HG03432 (cell line): Measurements from ENCODE around the gene KIF6.
"Not testable (repeated sequence)": the region's sequence is repeated elsewhere in the genome, so short reads cannot be mapped to it uniquely, and the experiment has no call there.

Source experiments
- ATAC-seq: cut with Tn5 transposase; IDR thresholded peaks from one replicate; pipeline ENCODE4 v1.9.1; 2021; ENCODE audit warnings: mild to moderate bottlenecking, moderate library complexity; ENCODE audit not compliant: unreplicated experiment

The KIF6 gene

DNA sequence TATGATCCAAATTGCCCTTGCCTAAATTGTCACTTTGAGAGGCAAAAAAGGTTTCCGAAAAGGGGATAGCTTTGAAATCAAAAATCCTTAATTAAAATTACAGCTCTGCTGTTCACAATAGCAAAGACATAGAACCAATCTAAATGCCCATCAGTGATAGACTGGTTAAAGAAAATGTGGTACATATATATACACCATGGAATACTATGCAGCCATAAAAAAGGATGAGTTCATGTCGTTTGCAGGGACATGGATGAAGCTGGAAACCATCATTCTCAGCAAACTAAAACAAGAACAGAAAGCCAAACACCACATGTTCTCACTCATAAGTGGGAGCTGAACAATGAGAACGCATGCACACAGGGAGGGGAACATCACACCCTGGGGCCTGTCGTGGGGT lies 1.9 kb downstream of the KIF6 start:
- not testable (repeated sequence) for ATAC-seq

DNA sequence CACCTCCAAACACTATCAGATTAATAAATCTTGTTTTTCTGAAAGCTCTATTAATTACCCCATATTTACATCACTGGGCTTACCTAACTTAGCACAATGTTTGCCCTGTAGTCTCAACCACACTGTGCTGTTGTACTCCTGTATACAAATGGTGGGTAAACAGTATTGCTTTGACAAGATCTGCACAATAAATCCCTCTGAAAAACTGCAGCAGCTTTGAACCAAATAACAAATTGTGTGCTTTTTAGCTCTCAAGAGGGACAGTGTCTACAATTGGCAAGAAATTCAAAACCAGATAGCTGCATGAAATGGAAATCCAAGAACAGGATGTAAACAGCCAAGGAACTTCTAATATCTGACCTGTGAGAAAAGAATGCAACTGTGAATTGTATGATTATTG lies 10.4 kb downstream of the KIF6 start:
- ATAC-seq, result no peak

DNA sequence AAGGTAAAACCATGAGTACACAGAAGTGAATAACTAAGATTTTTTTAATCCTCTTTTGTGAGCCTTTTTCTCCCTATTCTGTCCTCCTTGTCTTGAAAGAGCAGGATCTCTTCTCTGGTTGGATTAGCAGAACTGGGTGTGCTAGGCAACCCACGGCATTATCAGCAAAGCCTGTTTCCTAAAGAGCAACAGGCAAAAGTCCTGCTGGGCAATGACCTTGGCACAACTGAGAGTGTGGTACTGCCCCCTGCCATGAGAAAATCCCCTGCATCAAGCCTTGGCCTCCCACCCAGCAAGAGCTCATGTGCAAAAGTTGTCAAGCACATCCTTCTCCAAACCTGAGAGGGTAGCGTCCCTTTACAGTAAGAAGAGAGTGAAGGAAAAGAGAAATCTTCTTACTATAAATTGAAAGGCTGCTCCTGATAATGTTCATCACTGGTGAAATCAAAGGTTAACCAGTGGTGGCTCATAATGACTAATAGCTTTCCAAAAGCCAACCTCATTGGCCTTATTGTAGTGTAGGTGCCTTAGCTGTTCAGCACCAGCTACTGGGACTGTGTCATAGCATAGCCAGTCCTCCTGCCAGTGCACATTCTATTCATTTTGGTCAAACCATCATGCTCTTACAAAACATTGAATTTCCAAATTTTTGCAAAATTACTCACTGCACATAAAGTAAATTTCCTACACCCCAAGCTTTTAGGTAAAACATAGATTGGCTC lies 17.1 kb downstream of the KIF6 start:
- no peak for ATAC-seq

- no peak for ATAC-seq
These were observed 18.3 kb downstream of the KIF6 start for GRCh38 chr6:39706819-39707335.

- no peak for ATAC-seq
These were observed 22.9 kb downstream of the KIF6 start for GRCh38 chr6:39702265-39702664.

DNA sequence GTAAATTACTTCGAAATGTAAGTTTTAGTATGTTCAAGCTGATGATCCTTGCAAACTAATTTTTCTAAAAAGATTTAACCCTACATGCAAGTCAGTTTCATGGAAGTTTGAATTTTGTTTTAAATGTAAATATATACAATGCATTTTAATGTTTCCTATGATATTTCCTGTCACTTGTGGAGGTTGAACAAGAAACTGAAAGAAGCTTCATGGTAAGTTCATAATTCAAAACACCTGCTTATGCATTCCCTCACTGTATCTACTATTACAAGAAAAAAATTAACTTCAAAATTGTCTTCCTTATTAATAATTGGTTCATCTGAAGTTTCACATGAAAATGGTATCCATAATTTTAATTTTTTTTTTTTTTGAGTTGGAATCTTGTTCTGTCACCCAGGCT lies 24.8 kb downstream of the KIF6 start:
- ATAC-seq, result no peak

GRCh38 chr6:39698789-39699188 lies 26.4 kb downstream of the KIF6 start:
- ATAC-seq, result no peak

GRCh38 chr6:39696986-39697788 lies 28.0 kb downstream of the KIF6 start:
- no peak for ATAC-seq

GRCh38 chr6:39695447-39695846 lies 29.8 kb downstream of the KIF6 start:
- no peak for ATAC-seq

- no peak for ATAC-seq
These were observed 32.0 kb downstream of the KIF6 start for GRCh38 chr6:39693206-39693605.

DNA sequence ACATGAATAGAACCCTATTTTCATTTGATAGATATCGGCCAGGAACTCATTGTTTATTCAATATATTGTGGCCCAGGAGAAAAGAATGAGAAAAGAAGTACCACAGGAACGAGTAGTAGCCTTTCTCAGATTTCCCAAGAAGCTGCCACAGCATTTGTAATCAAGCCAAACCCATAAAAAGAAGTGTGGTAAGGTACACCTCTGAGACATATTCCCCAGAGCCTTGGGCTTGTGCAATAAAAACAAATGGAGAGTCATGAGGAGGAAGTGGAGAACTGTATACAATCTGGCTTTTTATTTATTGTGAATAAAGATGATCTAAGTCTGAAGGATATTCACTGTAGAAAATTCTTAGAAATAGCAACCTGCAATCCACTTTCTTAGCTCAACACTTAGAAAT lies 36.7 kb downstream of the KIF6 start:
- no peak for ATAC-seq

DNA sequence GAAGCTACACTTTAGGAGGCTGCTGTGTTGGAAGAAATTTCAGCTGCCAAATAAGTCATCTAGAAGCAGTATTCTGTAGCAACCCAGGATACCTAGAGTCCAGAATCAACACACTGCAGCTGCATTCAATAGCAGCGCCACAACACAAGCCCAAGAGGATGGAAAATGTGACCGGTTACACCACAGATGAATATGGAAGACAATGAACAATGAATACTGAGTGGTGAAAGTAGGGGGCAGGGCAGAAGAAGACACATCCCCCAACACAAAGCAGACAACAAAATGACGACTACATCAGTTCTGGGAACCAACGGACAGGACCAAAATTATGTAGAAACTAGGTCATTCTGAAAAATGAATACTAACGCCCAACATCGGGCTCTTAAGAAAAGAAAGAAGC lies 38.2 kb downstream of the KIF6 start:
- ATAC-seq, result no peak

GRCh38 chr6:39685938-39686337 lies 39.3 kb downstream of the KIF6 start:
- ATAC-seq, result no peak

GRCh38 chr6:39685489-39685826 lies 39.8 kb downstream of the KIF6 start:
- ATAC-seq, result no peak

DNA sequence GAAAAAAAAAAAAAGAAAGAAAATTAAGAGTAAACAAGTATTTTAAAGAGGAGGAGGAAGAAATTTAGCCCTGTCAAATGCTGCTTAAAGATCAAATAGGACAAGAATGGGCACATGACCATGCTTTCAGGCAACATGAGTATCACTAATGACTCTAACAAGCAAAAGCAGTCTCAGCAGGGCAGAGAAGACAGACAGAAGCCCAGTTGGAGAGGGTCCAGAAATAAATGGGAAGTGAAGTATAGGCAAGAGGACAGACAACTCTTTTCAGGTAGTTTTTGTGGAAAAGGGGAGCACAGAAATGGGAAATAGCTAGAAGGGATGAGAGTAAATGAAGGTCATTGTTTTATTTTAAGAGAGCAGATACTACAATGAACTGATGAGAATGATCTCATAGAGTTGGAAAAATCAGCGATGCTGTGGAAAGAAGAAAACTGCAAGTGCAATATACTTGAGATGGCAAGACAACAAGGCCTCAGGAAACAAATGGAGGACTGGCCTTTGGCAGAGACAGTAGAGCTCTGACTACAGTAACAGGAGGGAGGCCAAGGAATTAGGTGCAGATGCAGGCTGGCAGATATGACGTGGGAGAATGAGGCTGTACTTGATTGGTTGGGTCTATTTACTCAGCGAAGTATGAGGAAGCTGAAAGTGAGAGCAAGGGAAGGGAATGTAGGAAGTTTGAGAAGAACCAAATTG lies 40.3 kb downstream of the KIF6 start:
- ATAC-seq, result no peak

DNA sequence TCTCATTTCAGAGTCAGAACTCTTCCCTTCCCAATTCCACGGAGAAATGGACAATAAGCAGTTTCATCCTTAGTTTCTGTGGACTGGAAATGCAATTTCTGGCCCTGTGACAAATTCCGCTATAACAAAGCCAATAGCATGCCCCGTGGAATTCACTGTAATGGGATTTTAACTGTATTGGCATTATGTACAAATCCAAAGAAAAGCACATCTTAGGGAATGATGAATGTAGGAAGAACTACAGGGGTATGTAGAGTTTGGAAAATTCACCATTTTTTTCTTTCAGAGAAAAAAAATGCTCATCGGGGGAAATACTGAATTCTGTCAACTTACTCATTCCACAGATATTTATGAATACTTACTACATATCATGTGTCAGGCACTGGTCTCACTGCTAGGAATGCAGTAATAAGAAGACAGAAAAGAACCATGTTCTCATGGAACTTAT lies 43.5 kb downstream of the KIF6 start:
- ATAC-seq, result no peak

- no peak for ATAC-seq
These were observed 46.3 kb downstream of the KIF6 start for GRCh38 chr6:39678914-39679313.

GRCh38 chr6:39677318-39677717 lies 47.9 kb downstream of the KIF6 start:
- not testable (repeated sequence) for ATAC-seq

- ATAC-seq, result no peak
These were observed 54.7 kb downstream of the KIF6 start for GRCh38 chr6:39670519-39670918.

- ATAC-seq, result no peak
These were observed 55.2 kb downstream of the KIF6 start for GRCh38 chr6:39669973-39670342.

DNA sequence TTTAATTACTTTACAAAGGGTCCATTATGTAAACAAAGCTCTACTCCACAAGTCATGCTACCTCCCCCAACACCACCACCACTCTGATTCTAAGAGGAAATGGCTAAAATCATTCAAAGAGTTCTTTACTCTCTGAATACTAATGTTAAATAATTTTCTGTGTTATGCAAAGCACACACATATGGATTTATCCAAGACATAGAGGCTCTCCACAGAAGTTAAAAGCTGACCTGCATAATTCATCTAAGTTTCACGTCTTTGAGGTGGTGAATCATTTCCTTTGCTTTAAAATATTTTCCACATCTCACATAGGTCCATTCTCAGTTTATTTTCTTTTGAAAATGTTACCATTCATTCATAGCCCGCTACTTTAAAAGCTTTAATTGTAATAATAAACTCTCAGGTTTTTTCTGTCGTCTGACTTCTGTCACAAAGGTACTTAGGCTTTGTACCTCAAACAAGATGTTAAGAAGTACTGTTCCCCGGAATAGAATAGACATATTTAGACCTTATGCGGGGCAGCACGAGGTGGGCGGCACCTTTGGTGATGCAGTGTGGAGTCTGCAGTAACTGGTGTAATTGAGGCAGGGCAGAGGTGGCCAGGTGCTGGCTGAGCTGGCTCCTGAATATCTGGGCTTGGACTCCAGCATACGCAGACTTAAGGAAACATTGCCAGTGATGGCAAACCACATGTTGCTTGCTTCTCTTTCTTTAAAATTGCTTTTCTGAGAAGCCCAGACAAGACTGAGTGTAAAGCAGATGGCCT lies 55.8 kb downstream of the KIF6 start:
- no peak for ATAC-seq
